Prostate gland (tissue), 2 donors: ENCODE measurements around the gene GRK1. TPM values are rescaled to one million over a fixed set of nuclear protein-coding genes. Genes with fewer than 3 reads are reported as not detected.

Experiments used
- DNase-seq: peaks from one replicate; pipeline ENCODE4 v3.0.0-alpha.2; 2019; ENCODE audit warnings: low spot score
- H3K27ac ChIP-seq, 2 donors: fragments of 200-600 bp; sonication (generic); 2 replicates each; pipeline ENCODE4 v1.5.1; 2017 to 2019
- H3K27me3 ChIP-seq: fragments of 200-600 bp; sonication (generic); replicated peaks from 2 replicates; pipeline ENCODE4 v1.5.1; 2019; ENCODE audit not compliant: insufficient read depth
- H3K36me3 ChIP-seq, 2 donors: fragments of 200-600 bp; sonication (generic); 1 replicate in 1 of 2; 2 replicates in 1 of 2; pipeline versions ENCODE4 v1.5.1 to v1.8.1; 2017 to 2019
- H3K4me1 ChIP-seq: fragments of 200-600 bp; sonication (generic); replicated peaks from 2 replicates; pipeline ENCODE4 v1.5.1; 2019
- H3K4me3 ChIP-seq, 2 donors: fragments of 200-600 bp; sonication (generic); 2 replicates each; pipeline ENCODE4 v1.5.1; 2017 to 2019
- H3K9me3 ChIP-seq: fragments of 200-600 bp; sonication (generic); 2 replicates; pipeline ENCODE4 v1.5.1; 2017
- POLR2A ChIP-seq: fragments of 450-650 bp; IDR thresholded peaks from one replicate; pipeline ENCODE4 v1.6.1; 2016; ENCODE audit warnings: antibody characterized with exemption, mild to moderate bottlenecking
- POLR2AphosphoS5 ChIP-seq: sonication (generic); formaldehyde crosslinking; IDR thresholded peaks from one replicate; pipeline ENCODE4 v1.6.1; 2017; ENCODE audit warnings: antibody characterized with exemption
- WGBS: methylation state at CpG from one replicate; pipeline ENCODE4 v1.1.5; 2018; 5-methylcytosine and 5-hydroxymethylcytosine counted together
- intact Hi-C: fragments of 100-400 bp; cut with DNase I; formaldehyde crosslinking; loops from one replicate; pipeline ENCODE4 v1.14.2; 2022
- total RNA-seq, 2 donors: library from RNA; depleted of rRNA; stranded (reverse); fragments of >200 nt; gene quantifications; one replicate each; pipeline ENCODE4 v1.1.0, GENCODE V29; 2016
- TF ChIP-seq, protein P1 (sequence below), 4 experiments: fragments of 200-600 bp in 2 of 4; fragments of 450-650 bp in 2 of 4; sonication (generic) in 2 of 4; IDR thresholded peaks; 1 replicate in 3 of 4; 2 replicates in 1 of 4; pipeline ENCODE4 v1.5.1; 2016 to 2019; ENCODE audit warnings: antibody characterized with exemption in 4 of 4, mild to moderate bottlenecking in 2 of 4, moderate library complexity in 2 of 4

The GRK1 gene
- total RNA-seq, 2 donors from 2014 or later = 0.23 TPM; not detected in 1

DNA sequence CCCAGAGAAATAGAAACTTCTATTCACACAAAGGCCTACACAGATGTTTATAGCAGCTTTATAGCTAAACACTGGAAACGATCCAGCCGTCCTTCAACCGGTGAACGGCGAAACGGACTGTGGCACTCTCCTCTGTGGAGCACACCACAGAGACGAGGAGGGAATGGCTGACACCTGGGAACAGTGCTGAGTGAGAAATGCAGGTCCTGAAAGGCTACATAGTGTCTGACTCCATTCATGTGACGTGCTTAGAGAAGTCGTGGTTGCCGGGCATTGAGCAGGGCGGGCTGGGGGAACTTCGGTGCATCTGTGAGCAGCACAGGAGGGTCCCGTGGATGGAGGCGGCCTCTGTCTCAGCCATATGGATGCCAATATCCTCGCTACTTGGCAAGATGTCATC is 3.1 kb upstream of the GRK1 start:
- intact Hi-C loops = no loop called here
- no peak overlapping the region for H3K4me3 ChIP-seq
- 46% methylated on average over 15 of the region's 15 CpGs for WGBS
- no peaks in the 10 kb centered on the region for H3K4me1 ChIP-seq
- H3K27ac ChIP-seq = no peak overlapping the region
- no peaks in the 10 kb centered on the region for H3K27me3 ChIP-seq
- no peak for DNase-seq
- H3K9me3 ChIP-seq = no peaks in the 10 kb centered on the region
- no peaks in the 10 kb centered on the region for H3K36me3 ChIP-seq
- TF ChIP-seq POLR2AphosphoS5 (no peak), POLR2A (no peak)
- TF ChIP-seq, protein P1, sequence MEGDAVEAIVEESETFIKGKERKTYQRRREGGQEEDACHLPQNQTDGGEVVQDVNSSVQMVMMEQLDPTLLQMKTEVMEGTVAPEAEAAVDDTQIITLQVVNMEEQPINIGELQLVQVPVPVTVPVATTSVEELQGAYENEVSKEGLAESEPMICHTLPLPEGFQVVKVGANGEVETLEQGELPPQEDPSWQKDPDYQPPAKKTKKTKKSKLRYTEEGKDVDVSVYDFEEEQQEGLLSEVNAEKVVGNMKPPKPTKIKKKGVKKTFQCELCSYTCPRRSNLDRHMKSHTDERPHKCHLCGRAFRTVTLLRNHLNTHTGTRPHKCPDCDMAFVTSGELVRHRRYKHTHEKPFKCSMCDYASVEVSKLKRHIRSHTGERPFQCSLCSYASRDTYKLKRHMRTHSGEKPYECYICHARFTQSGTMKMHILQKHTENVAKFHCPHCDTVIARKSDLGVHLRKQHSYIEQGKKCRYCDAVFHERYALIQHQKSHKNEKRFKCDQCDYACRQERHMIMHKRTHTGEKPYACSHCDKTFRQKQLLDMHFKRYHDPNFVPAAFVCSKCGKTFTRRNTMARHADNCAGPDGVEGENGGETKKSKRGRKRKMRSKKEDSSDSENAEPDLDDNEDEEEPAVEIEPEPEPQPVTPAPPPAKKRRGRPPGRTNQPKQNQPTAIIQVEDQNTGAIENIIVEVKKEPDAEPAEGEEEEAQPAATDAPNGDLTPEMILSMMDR (IDR thresholded peaks at IDR 0.05) = no peak

GRCh38 chr13:113664751-113665596 is 2.0 kb upstream of the GRK1 start:
- TF ChIP-seq POLR2AphosphoS5 (no peak), POLR2A (no peak)
- TF ChIP-seq, protein P1 (IDR thresholded peaks at IDR 0.05) = no peak
- H3K4me1 ChIP-seq = no peaks in the 10 kb centered on the region
- no peak overlapping the region for H3K27ac ChIP-seq
- WGBS = 66% methylated on average over 20 of the region's 21 CpGs
- no peaks in the 10 kb centered on the region for H3K27me3 ChIP-seq
- H3K9me3 ChIP-seq = no peaks in the 10 kb centered on the region
- no peak overlapping the region for H3K4me3 ChIP-seq
- no peak for DNase-seq
- H3K36me3 ChIP-seq = no peaks in the 10 kb centered on the region
- intact Hi-C loops = no loop called here

DNA sequence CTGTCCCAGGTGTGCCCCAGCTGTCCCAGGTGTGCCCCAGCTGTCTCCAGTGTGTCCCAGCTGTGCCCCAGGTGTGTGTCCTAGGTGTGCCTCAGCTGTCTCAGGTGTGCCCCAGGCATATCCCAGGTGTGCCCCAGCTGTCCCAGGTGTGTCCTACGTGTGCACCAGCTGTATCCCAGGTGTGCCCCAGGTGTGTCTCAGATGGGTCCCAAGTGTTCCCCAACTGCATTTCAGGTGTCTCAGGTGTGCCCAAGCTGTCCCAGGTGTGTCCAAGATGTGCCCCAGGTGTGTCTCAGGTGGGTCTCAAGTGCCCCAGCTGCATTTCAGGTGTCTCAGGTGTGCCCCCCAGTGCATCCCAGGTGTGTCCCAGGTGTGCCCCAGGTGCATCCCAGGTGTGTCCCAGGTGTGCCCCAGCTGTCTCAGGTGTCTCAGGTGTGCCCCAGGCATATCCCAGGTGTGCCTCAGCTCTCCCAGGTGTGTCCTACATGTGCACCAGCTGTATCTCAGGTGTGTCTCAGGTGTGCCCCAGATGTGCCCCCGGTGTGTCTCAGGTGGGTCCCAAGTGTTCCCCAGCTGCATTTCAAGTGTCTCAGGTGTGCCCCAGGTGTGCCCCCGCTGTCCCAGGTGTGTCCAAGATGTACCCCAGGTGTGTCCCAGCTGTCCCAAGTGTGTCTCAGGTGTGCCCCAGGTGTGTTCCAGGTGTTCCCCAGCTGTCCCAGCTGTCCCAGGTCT is 1.3 kb upstream of the GRK1 start:
- intact Hi-C loops = no loop called here
- Histone ChIP-seq H3K4me1 (no peaks in the 10 kb centered on the region), H3K9me3 (no peaks in the 10 kb centered on the region), H3K4me3 (no peak overlapping the region), H3K27ac (no peak overlapping the region), H3K36me3 (no peaks in the 10 kb centered on the region), H3K27me3 (no peaks in the 10 kb centered on the region)
- TF ChIP-seq, protein P1 (IDR thresholded peaks at IDR 0.05) = no peak
- TF ChIP-seq POLR2AphosphoS5 (no peak), POLR2A (no peak)
- DNase-seq = no peak
- 96% methylated on average over 3 of the region's 3 CpGs for WGBS

DNA sequence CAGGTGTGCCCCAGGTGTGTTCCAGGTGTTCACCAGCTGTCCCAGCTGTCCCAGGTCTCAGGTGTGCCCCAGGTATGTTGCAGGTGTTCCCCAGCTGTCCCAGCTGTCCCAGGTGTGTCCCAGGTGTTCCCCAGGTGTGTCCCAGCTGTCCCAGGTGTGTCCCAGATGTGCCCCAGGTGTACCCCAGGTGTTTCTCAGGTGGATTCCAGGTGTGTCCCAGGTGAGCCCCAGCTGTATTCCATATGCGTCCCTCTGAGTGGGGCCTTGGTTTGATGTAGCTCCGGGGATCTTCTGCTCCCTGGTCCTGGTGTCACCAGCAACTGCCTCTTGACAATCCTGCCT is 719 bp upstream of the GRK1 start:
- H3K27ac ChIP-seq = no peak overlapping the region
- TF ChIP-seq POLR2A (no peak), POLR2AphosphoS5 (no peak)
- TF ChIP-seq, protein P1 (IDR thresholded peaks at IDR 0.05) = no peak
- no peaks in the 10 kb centered on the region for H3K36me3 ChIP-seq
- intact Hi-C loops = no loop called here
- no peak for DNase-seq
- WGBS = 86% methylated on average over 2 of the region's 2 CpGs
- H3K9me3 ChIP-seq = no peaks in the 10 kb centered on the region
- no peaks in the 10 kb centered on the region for H3K4me1 ChIP-seq
- no peak overlapping the region for H3K4me3 ChIP-seq
- no peaks in the 10 kb centered on the region for H3K27me3 ChIP-seq
